Chondrocyte (in vitro differentiated cells): Measurements from ENCODE around the gene HHIPL1. TPM values are rescaled to one million over a fixed set of nuclear protein-coding genes. Genes with fewer than 3 reads are reported as not detected.
A peak's percentile ranks its signal among the peaks of the same experiment; 100 is the strongest.

ENCODE experiments used
- DNase-seq: peaks from one replicate; pipeline ENCODE4 v3.0.0; 2021; ENCODE audit warnings: mixed read lengths, low spot score
- H3K27ac Mint-ChIP-seq: one replicate; pipeline ENCODE4 v1.8.0; 2021; ENCODE audit warnings: mild to moderate bottlenecking, moderate library complexity, mixed read lengths; ENCODE audit not compliant: unreplicated experiment
- H3K27me3 Mint-ChIP-seq: 2 replicates; pipeline ENCODE4 v1.8.0; 2021; ENCODE audit warnings: low read depth, mixed read lengths
- H3K36me3 Mint-ChIP-seq: 2 replicates; pipeline ENCODE4 v1.8.0; 2021; ENCODE audit warnings: low read depth, mixed read lengths
- H3K4me1 Mint-ChIP-seq: 2 replicates; pipeline ENCODE4 v1.8.0; 2021; ENCODE audit warnings: low read depth, mild to moderate bottlenecking, mixed read lengths
- H3K4me3 Mint-ChIP-seq: one replicate; pipeline ENCODE4 v1.8.0; 2021; ENCODE audit warnings: mild to moderate bottlenecking, moderate library complexity, mixed read lengths; ENCODE audit not compliant: unreplicated experiment
- H3K9me3 Mint-ChIP-seq: 2 replicates; pipeline ENCODE4 v1.8.0; 2021; ENCODE audit warnings: low read depth, mixed read lengths
- total RNA-seq: library from RNA; stranded (reverse); gene quantifications from 3 replicates; pipeline ENCODE4 v1.2.1, GENCODE V29; 2021
- TF ChIP-seq, protein P1 (sequence below): fragments of 200-600 bp; sonication (generic); IDR thresholded peaks from 2 replicates; pipeline ENCODE4 v1.5.0; 2021; ENCODE audit warnings: antibody characterized with exemption, mild to moderate bottlenecking, moderate library complexity

HHIPL1 gene
- total RNA-seq, 1 donor from 2014 or later: 5.6 TPM

DNA sequence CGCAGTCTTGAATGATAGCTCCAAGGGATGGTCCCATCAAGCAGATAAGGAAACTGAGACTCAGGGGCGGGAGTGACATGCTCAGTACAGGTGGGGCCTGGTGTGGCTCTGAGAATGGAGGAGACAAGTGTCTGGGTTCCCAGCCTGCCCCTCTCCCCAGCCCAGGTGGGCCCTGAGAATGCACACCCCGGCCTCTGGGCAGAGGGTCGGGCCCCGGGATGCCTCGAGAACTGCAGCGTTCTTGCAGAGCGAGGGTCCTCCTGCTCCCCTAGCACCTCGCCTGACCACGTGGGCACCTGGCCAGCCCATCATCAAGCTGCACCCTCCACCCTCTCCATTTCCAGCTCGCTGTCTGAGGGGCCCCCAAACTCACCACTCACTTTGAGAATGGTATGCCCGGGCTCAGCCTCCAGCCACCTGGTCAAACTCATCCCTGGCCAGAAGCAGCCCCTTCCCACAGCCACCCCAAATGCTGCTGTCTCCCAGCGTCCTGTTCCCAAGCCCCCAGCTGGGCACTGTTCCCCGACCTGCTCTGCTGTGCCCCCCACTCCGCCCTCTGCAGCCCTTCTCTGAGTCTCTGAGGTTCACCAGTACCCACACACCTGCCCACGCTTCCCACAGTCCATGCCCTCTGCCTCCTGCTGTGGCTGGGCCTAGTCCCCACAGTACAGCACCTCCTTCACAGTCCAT lies 83.4 kb downstream of the HHIPL1 start:
- TF ChIP-seq, protein P1, sequence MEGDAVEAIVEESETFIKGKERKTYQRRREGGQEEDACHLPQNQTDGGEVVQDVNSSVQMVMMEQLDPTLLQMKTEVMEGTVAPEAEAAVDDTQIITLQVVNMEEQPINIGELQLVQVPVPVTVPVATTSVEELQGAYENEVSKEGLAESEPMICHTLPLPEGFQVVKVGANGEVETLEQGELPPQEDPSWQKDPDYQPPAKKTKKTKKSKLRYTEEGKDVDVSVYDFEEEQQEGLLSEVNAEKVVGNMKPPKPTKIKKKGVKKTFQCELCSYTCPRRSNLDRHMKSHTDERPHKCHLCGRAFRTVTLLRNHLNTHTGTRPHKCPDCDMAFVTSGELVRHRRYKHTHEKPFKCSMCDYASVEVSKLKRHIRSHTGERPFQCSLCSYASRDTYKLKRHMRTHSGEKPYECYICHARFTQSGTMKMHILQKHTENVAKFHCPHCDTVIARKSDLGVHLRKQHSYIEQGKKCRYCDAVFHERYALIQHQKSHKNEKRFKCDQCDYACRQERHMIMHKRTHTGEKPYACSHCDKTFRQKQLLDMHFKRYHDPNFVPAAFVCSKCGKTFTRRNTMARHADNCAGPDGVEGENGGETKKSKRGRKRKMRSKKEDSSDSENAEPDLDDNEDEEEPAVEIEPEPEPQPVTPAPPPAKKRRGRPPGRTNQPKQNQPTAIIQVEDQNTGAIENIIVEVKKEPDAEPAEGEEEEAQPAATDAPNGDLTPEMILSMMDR: no peak
- H3K9me3 Mint-ChIP-seq: no peaks in the 10 kb centered on the region
- no peaks in the 10 kb centered on the region for H3K36me3 Mint-ChIP-seq
- peaks cover 7% of the 10 kb centered on the region for H3K27me3 Mint-ChIP-seq
- DNase-seq: peak; percentile 88
- H3K4me3 Mint-ChIP-seq: no peak overlapping the region
- no peak overlapping the region for H3K27ac Mint-ChIP-seq
- peaks cover 2% of the 10 kb centered on the region for H3K4me1 Mint-ChIP-seq

DNA sequence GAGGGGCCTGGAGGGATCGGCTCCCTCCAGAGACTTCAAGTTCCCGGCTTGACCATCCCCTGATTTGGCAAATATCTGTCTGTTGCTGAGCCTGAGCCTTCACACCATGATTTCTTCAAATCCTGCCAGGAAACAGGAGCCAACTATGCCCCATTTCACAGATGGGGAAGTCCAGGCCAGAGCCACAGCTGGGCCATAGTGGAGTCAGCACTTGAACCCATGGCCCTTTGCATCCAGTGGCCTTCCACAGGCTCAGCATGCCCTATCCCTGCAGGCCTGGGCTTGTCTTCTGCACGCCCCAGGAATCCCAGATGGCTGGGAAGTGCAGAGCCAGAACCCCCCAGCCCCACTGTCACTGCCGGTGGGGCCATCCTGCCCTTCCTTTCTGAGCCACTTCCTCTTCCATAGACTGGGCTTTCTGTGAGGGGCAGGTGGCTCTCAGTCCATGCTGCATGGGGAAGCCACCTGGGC lies 84.1 kb downstream of the HHIPL1 start:
- Mint-ChIP-seq H3K4me1 (peaks cover 2% of the 10 kb centered on the region), H3K9me3 (no peaks in the 10 kb centered on the region), H3K36me3 (no peaks in the 10 kb centered on the region), H3K27ac (no peak overlapping the region), H3K27me3 (peaks cover 3% of the 10 kb centered on the region), H3K4me3 (no peak overlapping the region)
- TF ChIP-seq, protein P1: no peak
- peak; percentile 40 for DNase-seq

Other genes with a start within 250 kb of the HHIPL1 start
- gene SETD3, start 164.3 kb upstream of the HHIPL1 start, total RNA-seq: 54.2 to 55.1 TPM (median 54.5 TPM) in 3 replicates
- 57.3 to 62.3 TPM (median 62.3 TPM) in 3 replicates for gene CCNK, start 163.7 kb upstream of the HHIPL1 start, total RNA-seq
- gene CCDC85C, start 40.9 kb upstream of the HHIPL1 start, total RNA-seq: 4.0 to 7.0 TPM (median 6.5 TPM) in 3 replicates
- 0.72 to 2.8 TPM (median 1.2 TPM) in 3 replicates for gene CYP46A1, start 39.2 kb downstream of the HHIPL1 start, total RNA-seq
- gene EML1, start 148.3 kb downstream of the HHIPL1 start, total RNA-seq: 36.4 to 61.0 TPM (median 39.6 TPM) in 3 replicates